H1 (cell line): Measurements from ENCODE around the gene MTMR1.

ENCODE experiments used
- CEBPB ChIP-seq: IDR thresholded peaks from 2 replicates; pipeline ENCODE4 v1.6.1; 2012; ENCODE audit warnings: low read depth, low read length
- CTCF ChIP-seq, 3 experiments: IDR thresholded peaks; 1 replicate in 2 of 3; 2 replicates in 1 of 3; pipeline versions ENCODE4 v1.5.1 to v1.6.1; 2011; ENCODE audit warnings: low read length in 3 of 3, mild to moderate bottlenecking in 3 of 3, inconsistent platforms in 2 of 3, low read depth in 1 of 3, moderate library complexity in 1 of 3; ENCODE audit not compliant: insufficient read depth in 1 of 3; ENCODE audit errors: control extremely low read depth in 1 of 3
- EP300 ChIP-seq, 2 experiments: IDR thresholded peaks; 1 replicate in 1 of 2; 2 replicates in 1 of 2; pipeline ENCODE4 v1.6.1; 2011 to 2012; ENCODE audit warnings: low read depth in 2 of 2, low read length in 2 of 2, mild to moderate bottlenecking in 2 of 2, borderline replicate concordance in 1 of 2, inconsistent platforms in 1 of 2, moderate library complexity in 1 of 2
- EZH2 ChIP-seq: fragments of 200-600 bp; sonication (generic); IDR thresholded peaks from 2 replicates; pipeline ENCODE4 v1.7.1; 2012; ENCODE audit warnings: low read depth, mild to moderate bottlenecking, moderate library complexity, low read length, inconsistent platforms; ENCODE audit not compliant: severe bottlenecking
- GTF2F1 ChIP-seq: IDR thresholded peaks from 2 replicates; pipeline ENCODE4 v1.6.1; 2012; ENCODE audit warnings: low read depth, low read length, improper control_type of control experiment, borderline replicate concordance
- MAFK ChIP-seq: IDR thresholded peaks from 2 replicates; pipeline ENCODE4 v1.6.1; 2012; ENCODE audit warnings: low read depth, mild to moderate bottlenecking, improper control_type of control experiment, low read length
- POLR2A ChIP-seq, 2 experiments: IDR thresholded peaks; 1 replicate in 1 of 2; 2 replicates in 1 of 2; pipeline ENCODE4 v1.6.1; 2011; ENCODE audit warnings: low read depth in 2 of 2, low read length in 2 of 2, mild to moderate bottlenecking in 2 of 2; ENCODE audit errors: control extremely low read depth in 1 of 2
- POLR2AphosphoS5 ChIP-seq: IDR thresholded peaks from 2 replicates; pipeline ENCODE4 v1.6.1; 2011; ENCODE audit warnings: low read depth, low read length
- RAD21 ChIP-seq, 2 experiments: IDR thresholded peaks in 1 of 2; conservative IDR thresholded peaks in 1 of 2; 2 replicates each; pipeline ENCODE4 v1.6.1; 2011; ENCODE audit warnings: low read depth in 2 of 2, low read length in 2 of 2, improper control_type of control experiment in 1 of 2, inconsistent platforms in 1 of 2, mild to moderate bottlenecking in 1 of 2, moderate library complexity in 1 of 2
- RNF2 ChIP-seq: fragments of 200-900, 300-1000 bp; sonication (generic); IDR thresholded peaks from 2 replicates; pipeline ENCODE4 v1.7.1; 2016; ENCODE audit warnings: borderline replicate concordance, low read depth, mild to moderate bottlenecking, antibody characterized with exemption, low read length; ENCODE audit not compliant: poor library complexity, severe bottlenecking; ENCODE audit errors: missing control alignments
- SIN3A ChIP-seq, 2 experiments: IDR thresholded peaks in 1 of 2; conservative IDR thresholded peaks in 1 of 2; 2 replicates each; pipeline ENCODE4 v1.6.1; 2011 to 2012; ENCODE audit warnings: low read length in 2 of 2, improper control_type of control experiment in 1 of 2, low read depth in 1 of 2, mild to moderate bottlenecking in 1 of 2
- SRF ChIP-seq: IDR thresholded peaks from 2 replicates; pipeline ENCODE4 v1.6.1; 2011; ENCODE audit warnings: mild to moderate bottlenecking, low read depth, low read length, moderate library complexity
- TAF1 ChIP-seq: IDR thresholded peaks from 2 replicates; pipeline ENCODE4 v1.6.1; 2011; ENCODE audit warnings: mild to moderate bottlenecking, low read depth, low read length

- TF ChIP-seq CTCF (IDR thresholded peaks at IDR 0.05; ENCODE audit: control extremely low read depth in 1 of 3, insufficient read depth in 1 of 3, low read depth in 1 of 3, low read length in 3 of 3) (no peak), TAF1 (no peak), POLR2A (IDR thresholded peaks at IDR 0.05; ENCODE audit: control extremely low read depth in 1 of 2, low read depth in 2 of 2, low read length in 2 of 2) (no peak), CEBPB (no peak), EP300 (IDR thresholded peaks at IDR 0.05; ENCODE audit: borderline replicate concordance in 1 of 2, low read depth in 2 of 2, low read length in 2 of 2) (no peak), GTF2F1 (no peak), EZH2 (no peak), RAD21 (IDR thresholded peaks at IDR 0.05 in 1 of 2, conservative IDR thresholded peaks at IDR 0.05 in 1 of 2; ENCODE audit: low read depth in 2 of 2, low read length in 2 of 2) (no peak), MAFK (no peak), POLR2AphosphoS5 (no peak), SRF (no peak), RNF2 (no peak), SIN3A (conservative IDR thresholded peaks at IDR 0.05 in 1 of 2, IDR thresholded peaks at IDR 0.05 in 1 of 2; ENCODE audit: low read depth in 1 of 2, low read length in 2 of 2) (no peak)
Observed at GRCh38 chrX:150768580-150769190, 75.5 kb downstream of the MTMR1 start.
